GM21360 (cell line): ENCODE results near the gene EMID1.
"Not testable (repeated sequence)": the region's sequence is repeated elsewhere in the genome, so short reads cannot be mapped to it uniquely, and the experiment has no call there.

Source experiments
- ATAC-seq: cut with Tn5 transposase; IDR thresholded peaks from one replicate; pipeline ENCODE4 v1.9.1; 2021; ENCODE audit warnings: mild to moderate bottlenecking, moderate library complexity; ENCODE audit not compliant: unreplicated experiment

Gene EMID1

GRCh38 chr22:29208879-29209623 lies 3.4 kb downstream of the EMID1 start:
- no peak for ATAC-seq

GRCh38 chr22:29209624-29209929 lies 3.9 kb downstream of the EMID1 start:
- ATAC-seq: no peak

GRCh38 chr22:29211066-29211465 lies 5.4 kb downstream of the EMID1 start:
- ATAC-seq: no peak

GRCh38 chr22:29211466-29211865 lies 5.8 kb downstream of the EMID1 start:
- no peak for ATAC-seq

GRCh38 chr22:29212743-29213142 lies 7.0 kb downstream of the EMID1 start:
- ATAC-seq: no peak

GRCh38 chr22:29213493-29213892 lies 7.8 kb downstream of the EMID1 start:
- no peak for ATAC-seq

GRCh38 chr22:29214232-29214631 lies 8.5 kb downstream of the EMID1 start:
- ATAC-seq: no peak

- ATAC-seq: no peak
These were observed 9.5 kb downstream of the EMID1 start for GRCh38 chr22:29215012-29215860.

GRCh38 chr22:29216011-29216872 lies 10.5 kb downstream of the EMID1 start:
- ATAC-seq: no peak

- ATAC-seq: no peak
These were observed 11.4 kb downstream of the EMID1 start for GRCh38 chr22:29216873-29217666.

GRCh38 chr22:29217827-29218757 lies 12.4 kb downstream of the EMID1 start:
- ATAC-seq: no peak

- ATAC-seq: no peak
These were observed 13.2 kb downstream of the EMID1 start for GRCh38 chr22:29218758-29219408.

GRCh38 chr22:29219409-29219782 lies 13.7 kb downstream of the EMID1 start:
- not testable (repeated sequence) for ATAC-seq

- ATAC-seq: no peak
These were observed 14.4 kb downstream of the EMID1 start for GRCh38 chr22:29219881-29220670.

GRCh38 chr22:29224121-29224858 lies 18.6 kb downstream of the EMID1 start:
- ATAC-seq: no peak

GRCh38 chr22:29224859-29225410 lies 19.2 kb downstream of the EMID1 start:
- ATAC-seq: no peak

GRCh38 chr22:29225422-29226090 lies 19.9 kb downstream of the EMID1 start:
- no peak for ATAC-seq
